HEK293 (cell line): Measurements from ENCODE around the gene PLCL1.

Source experiments
- CTCF ChIA-PET: fragments of 350-600 bp; formaldehyde crosslinking; extraction: SDS; loops from one replicate; lab custom pipeline; 2021; ENCODE audit warnings: antibody characterized with exemption; lab: Yijun Ruan, JAX
- POLR2A ChIA-PET: fragments of 300-600 bp; formaldehyde crosslinking; extraction: SDS; loops from one replicate; lab custom pipeline; 2020; ENCODE audit warnings: antibody characterized with exemption, inconsistent platforms; lab: Yijun Ruan, JAX
- H3K27ac ChIP-seq: fragments of 200-500 bp; sonication (Bioruptor generic); 2 replicates; pipeline ENCODE4 v1.5.1; 2014; ENCODE audit warnings: low read depth, low read length, control low read depth, inconsistent platforms; ENCODE audit errors: extremely low read depth
- H3K36me3 ChIP-seq, 2 experiments: fragments of 200-500 bp in 1 of 2; sonication (Bioruptor generic) in 1 of 2; 1 replicate in 1 of 2; 2 replicates in 1 of 2; pipeline ENCODE4 v1.5.1; 2014 to 2017; ENCODE audit warnings: inconsistent platforms in 2 of 2, low read length in 2 of 2; ENCODE audit not compliant: control insufficient read depth in 2 of 2, insufficient read depth in 1 of 2
- H3K4me1 ChIP-seq: fragments of 200-500 bp; sonication (Bioruptor generic); 2 replicates; pipeline ENCODE4 v1.5.1; 2014; ENCODE audit warnings: mild to moderate bottlenecking, low read length, inconsistent platforms; ENCODE audit not compliant: control insufficient read depth, insufficient read depth
- H3K4me3 ChIP-seq: 2 replicates; pipeline ENCODE4 v1.5.1; 2011; ENCODE audit warnings: low read depth, mild to moderate bottlenecking, control low read depth, low read length, moderate library complexity
- H3K9me3 ChIP-seq: fragments of 200-500 bp; sonication (Bioruptor generic); 2 replicates; pipeline ENCODE4 v1.5.1; 2014; ENCODE audit warnings: low read depth, low read length, inconsistent platforms; ENCODE audit not compliant: control insufficient read depth, insufficient read depth
- GLI4 ChIP-seq: fragments of 450-650 bp; formaldehyde crosslinking; IDR thresholded peaks from 2 replicates; pipeline ENCODE4 v1.5.1; 2016; ENCODE audit warnings: missing biosample characterization, missing genetic modification characterization
- KLF10 ChIP-seq: fragments of 450-650 bp; IDR thresholded peaks from 2 replicates; pipeline ENCODE4 v1.5.1; 2018; ENCODE audit warnings: missing biosample characterization, mild to moderate bottlenecking, missing genetic modification characterization
- ZFP37 ChIP-seq: fragments of 450-650 bp; formaldehyde crosslinking; IDR thresholded peaks from 2 replicates; pipeline ENCODE4 v1.5.1; 2016; ENCODE audit warnings: missing biosample characterization, missing genetic modification characterization
- ZNF146 ChIP-seq: fragments of 450-650 bp; formaldehyde crosslinking; IDR thresholded peaks from 2 replicates; pipeline ENCODE4 v1.5.1; 2016; ENCODE audit warnings: missing biosample characterization, missing genetic modification characterization
- ZNF175 ChIP-seq: fragments of 450-650 bp; formaldehyde crosslinking; IDR thresholded peaks from 2 replicates; pipeline ENCODE4 v1.5.1; 2016; ENCODE audit warnings: missing biosample characterization, missing genetic modification characterization
- ZNF529 ChIP-seq: fragments of 450-650 bp; formaldehyde crosslinking; IDR thresholded peaks from 2 replicates; pipeline ENCODE4 v1.5.1; 2017; ENCODE audit warnings: missing genetic modification characterization, missing biosample characterization; ENCODE audit not compliant: insufficient replicate concordance
- ZNF530 ChIP-seq: fragments of 450-650 bp; formaldehyde crosslinking; IDR thresholded peaks from 2 replicates; pipeline ENCODE4 v1.5.1; 2016; ENCODE audit warnings: low read depth, missing biosample characterization, missing genetic modification characterization
- ZNF600 ChIP-seq: fragments of 450-650 bp; formaldehyde crosslinking; IDR thresholded peaks from 2 replicates; pipeline ENCODE4 v1.5.1; 2016; ENCODE audit warnings: missing biosample characterization, missing genetic modification characterization
- TF ChIP-seq, protein P1 (sequence below): fragments of 450-650 bp; formaldehyde crosslinking; IDR thresholded peaks from 2 replicates; pipeline ENCODE4 v1.5.1; 2016; ENCODE audit warnings: missing biosample characterization, missing genetic modification characterization, borderline replicate concordance
- TF ChIP-seq, protein P2 (sequence below): fragments of 450-650 bp; formaldehyde crosslinking; IDR thresholded peaks from 2 replicates; pipeline ENCODE4 v1.5.1; 2017; ENCODE audit warnings: missing biosample characterization, missing genetic modification characterization
- TF ChIP-seq, protein P3 (sequence below): fragments of 450-650 bp; formaldehyde crosslinking; IDR thresholded peaks from 2 replicates; pipeline ENCODE4 v1.5.1; 2016; ENCODE audit warnings: missing biosample characterization, missing genetic modification characterization
- TF ChIP-seq, protein P4 (sequence below): fragments of 450-650 bp; formaldehyde crosslinking; IDR thresholded peaks from 2 replicates; pipeline ENCODE4 v1.5.1; 2016; ENCODE audit warnings: missing biosample characterization, missing genetic modification characterization
- TF ChIP-seq, protein P5 (sequence below): fragments of 450-650 bp; formaldehyde crosslinking; IDR thresholded peaks from 2 replicates; pipeline ENCODE4 v1.5.1; 2016; ENCODE audit warnings: missing biosample characterization, missing genetic modification characterization

Gene PLCL1

DNA sequence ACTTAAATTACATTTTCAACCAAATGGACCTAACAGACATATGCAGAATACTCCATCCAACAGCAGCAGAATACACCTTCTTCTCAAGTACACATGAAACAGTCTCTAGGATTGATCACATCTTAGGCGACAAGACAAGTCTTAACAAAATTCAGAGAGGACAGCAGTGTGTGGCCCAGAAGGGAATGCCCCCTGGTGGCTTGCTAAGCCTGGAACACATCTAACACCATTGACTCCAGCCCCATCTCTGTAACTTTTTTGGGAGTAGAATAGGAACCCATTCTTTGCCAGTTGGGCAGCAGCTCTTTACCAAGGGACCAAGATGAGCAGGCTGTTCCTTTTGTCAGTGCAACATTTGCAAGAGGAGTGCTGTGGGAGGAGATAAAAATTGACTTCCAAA, 249.9 kb downstream of the PLCL1 start:
- POLR2A ChIA-PET: no interaction called here
- H3K4me1 ChIP-seq: no peaks in the 10 kb centered on the region
- H3K36me3 ChIP-seq: no peaks in the 10 kb centered on the region
- no peak overlapping the region for H3K4me3 ChIP-seq
- no peaks in the 10 kb centered on the region for H3K9me3 ChIP-seq
- TF ChIP-seq, protein P1, sequence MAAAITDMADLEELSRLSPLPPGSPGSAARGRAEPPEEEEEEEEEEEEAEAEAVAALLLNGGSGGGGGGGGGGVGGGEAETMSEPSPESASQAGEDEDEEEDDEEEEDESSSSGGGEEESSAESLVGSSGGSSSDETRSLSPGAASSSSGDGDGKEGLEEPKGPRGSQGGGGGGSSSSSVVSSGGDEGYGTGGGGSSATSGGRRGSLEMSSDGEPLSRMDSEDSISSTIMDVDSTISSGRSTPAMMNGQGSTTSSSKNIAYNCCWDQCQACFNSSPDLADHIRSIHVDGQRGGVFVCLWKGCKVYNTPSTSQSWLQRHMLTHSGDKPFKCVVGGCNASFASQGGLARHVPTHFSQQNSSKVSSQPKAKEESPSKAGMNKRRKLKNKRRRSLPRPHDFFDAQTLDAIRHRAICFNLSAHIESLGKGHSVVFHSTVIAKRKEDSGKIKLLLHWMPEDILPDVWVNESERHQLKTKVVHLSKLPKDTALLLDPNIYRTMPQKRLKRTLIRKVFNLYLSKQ: no peak
- TF ChIP-seq ZFP37 (no peak), ZNF529 (tag by site-specific recombination) (no peak), ZNF175 (tag by site-specific recombination) (no peak)
- TF ChIP-seq, protein P2, sequence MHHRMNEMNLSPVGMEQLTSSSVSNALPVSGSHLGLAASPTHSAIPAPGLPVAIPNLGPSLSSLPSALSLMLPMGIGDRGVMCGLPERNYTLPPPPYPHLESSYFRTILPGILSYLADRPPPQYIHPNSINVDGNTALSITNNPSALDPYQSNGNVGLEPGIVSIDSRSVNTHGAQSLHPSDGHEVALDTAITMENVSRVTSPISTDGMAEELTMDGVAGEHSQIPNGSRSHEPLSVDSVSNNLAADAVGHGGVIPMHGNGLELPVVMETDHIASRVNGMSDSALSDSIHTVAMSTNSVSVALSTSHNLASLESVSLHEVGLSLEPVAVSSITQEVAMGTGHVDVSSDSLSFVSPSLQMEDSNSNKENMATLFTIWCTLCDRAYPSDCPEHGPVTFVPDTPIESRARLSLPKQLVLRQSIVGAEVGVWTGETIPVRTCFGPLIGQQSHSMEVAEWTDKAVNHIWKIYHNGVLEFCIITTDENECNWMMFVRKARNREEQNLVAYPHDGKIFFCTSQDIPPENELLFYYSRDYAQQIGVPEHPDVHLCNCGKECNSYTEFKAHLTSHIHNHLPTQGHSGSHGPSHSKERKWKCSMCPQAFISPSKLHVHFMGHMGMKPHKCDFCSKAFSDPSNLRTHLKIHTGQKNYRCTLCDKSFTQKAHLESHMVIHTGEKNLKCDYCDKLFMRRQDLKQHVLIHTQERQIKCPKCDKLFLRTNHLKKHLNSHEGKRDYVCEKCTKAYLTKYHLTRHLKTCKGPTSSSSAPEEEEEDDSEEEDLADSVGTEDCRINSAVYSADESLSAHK (tag by site-specific recombination): no peak
- TF ChIP-seq, protein P3, sequence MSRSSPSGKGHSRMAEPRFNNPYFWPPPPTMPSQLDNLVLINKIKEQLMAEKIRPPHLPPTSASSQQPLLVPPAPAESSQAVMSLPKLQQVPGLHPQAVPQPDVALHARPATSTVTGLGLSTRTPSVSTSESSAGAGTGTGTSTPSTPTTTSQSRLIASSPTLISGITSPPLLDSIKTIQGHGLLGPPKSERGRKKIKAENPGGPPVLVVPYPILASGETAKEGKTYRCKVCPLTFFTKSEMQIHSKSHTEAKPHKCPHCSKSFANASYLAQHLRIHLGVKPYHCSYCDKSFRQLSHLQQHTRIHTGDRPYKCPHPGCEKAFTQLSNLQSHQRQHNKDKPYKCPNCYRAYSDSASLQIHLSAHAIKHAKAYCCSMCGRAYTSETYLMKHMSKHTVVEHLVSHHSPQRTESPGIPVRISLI (tag by site-specific recombination): no peak
- TF ChIP-seq, protein P4, sequence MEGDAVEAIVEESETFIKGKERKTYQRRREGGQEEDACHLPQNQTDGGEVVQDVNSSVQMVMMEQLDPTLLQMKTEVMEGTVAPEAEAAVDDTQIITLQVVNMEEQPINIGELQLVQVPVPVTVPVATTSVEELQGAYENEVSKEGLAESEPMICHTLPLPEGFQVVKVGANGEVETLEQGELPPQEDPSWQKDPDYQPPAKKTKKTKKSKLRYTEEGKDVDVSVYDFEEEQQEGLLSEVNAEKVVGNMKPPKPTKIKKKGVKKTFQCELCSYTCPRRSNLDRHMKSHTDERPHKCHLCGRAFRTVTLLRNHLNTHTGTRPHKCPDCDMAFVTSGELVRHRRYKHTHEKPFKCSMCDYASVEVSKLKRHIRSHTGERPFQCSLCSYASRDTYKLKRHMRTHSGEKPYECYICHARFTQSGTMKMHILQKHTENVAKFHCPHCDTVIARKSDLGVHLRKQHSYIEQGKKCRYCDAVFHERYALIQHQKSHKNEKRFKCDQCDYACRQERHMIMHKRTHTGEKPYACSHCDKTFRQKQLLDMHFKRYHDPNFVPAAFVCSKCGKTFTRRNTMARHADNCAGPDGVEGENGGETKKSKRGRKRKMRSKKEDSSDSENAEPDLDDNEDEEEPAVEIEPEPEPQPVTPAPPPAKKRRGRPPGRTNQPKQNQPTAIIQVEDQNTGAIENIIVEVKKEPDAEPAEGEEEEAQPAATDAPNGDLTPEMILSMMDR: peak; percentile 25; the same call in 1 of the 2 replicates
- H3K27ac ChIP-seq: no peak overlapping the region
- CTCF ChIA-PET: interaction anchor here (0.6 to 1.1 kb wide), 4 partner anchors 12 to 201 kb away, joined by 3 to 5 read pairs (median 3); no protein-coding TSS in a partner anchor

DNA sequence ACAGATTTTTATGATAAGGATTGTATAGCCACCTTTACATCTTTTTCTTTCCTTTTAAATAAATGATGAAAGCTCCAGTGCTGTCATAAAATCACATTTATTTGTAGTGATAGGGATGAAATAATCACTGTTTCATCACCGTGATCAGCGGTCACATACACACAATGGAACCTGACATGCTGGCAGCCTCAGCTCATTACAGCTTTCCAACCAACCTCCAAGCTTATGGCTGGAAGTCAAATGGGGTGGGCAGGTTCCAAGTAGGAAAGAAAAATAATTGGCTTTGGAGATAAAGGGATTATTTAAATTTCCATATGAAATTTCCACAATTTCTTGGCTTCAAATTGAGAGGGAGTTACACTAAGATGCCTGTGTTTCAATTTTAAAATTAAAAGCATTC, 251.3 kb downstream of the PLCL1 start:
- no peaks in the 10 kb centered on the region for H3K4me1 ChIP-seq
- H3K27ac ChIP-seq: no peak overlapping the region
- CTCF ChIA-PET: no interaction called here
- no peak overlapping the region for H3K4me3 ChIP-seq
- POLR2A ChIA-PET: no interaction called here
- no peaks in the 10 kb centered on the region for H3K9me3 ChIP-seq
- no peaks in the 10 kb centered on the region for H3K36me3 ChIP-seq
- TF ChIP-seq GLI4 (tag by site-specific recombination): no peak
- TF ChIP-seq, protein P5, sequence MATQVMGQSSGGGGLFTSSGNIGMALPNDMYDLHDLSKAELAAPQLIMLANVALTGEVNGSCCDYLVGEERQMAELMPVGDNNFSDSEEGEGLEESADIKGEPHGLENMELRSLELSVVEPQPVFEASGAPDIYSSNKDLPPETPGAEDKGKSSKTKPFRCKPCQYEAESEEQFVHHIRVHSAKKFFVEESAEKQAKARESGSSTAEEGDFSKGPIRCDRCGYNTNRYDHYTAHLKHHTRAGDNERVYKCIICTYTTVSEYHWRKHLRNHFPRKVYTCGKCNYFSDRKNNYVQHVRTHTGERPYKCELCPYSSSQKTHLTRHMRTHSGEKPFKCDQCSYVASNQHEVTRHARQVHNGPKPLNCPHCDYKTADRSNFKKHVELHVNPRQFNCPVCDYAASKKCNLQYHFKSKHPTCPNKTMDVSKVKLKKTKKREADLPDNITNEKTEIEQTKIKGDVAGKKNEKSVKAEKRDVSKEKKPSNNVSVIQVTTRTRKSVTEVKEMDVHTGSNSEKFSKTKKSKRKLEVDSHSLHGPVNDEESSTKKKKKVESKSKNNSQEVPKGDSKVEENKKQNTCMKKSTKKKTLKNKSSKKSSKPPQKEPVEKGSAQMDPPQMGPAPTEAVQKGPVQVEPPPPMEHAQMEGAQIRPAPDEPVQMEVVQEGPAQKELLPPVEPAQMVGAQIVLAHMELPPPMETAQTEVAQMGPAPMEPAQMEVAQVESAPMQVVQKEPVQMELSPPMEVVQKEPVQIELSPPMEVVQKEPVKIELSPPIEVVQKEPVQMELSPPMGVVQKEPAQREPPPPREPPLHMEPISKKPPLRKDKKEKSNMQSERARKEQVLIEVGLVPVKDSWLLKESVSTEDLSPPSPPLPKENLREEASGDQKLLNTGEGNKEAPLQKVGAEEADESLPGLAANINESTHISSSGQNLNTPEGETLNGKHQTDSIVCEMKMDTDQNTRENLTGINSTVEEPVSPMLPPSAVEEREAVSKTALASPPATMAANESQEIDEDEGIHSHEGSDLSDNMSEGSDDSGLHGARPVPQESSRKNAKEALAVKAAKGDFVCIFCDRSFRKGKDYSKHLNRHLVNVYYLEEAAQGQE (tag by site-specific recombination): no peak
- no peak for TF ChIP-seq ZNF600
- no peak for TF ChIP-seq ZNF530 (tag by site-specific recombination)
- no peak for TF ChIP-seq KLF10
- TF ChIP-seq ZNF146 (tag by site-specific recombination): no peak
